Heart right ventricle (tissue), 16 donors: ENCODE measurements around the gene TRPT1. TPM values are rescaled to one million over a fixed set of nuclear protein-coding genes. Genes with fewer than 3 reads are reported as not detected.
A peak's percentile ranks its signal among the peaks of the same experiment; 100 is the strongest.
"Not testable (repeated sequence)": the region's sequence is repeated elsewhere in the genome, so short reads cannot be mapped to it uniquely, and the experiment has no call there.

Source experiments
- ATAC-seq, 8 donors: fragments of 200-7000 bp; cut with Tn5 transposase; one replicate each; pipeline ENCODE4 v1.9.1; 2020; ENCODE audit warnings: mild to moderate bottlenecking in 8 of 8, moderate library complexity in 8 of 8, moderate number of reproducible peaks in 1 of 8
- DNase-seq, 2 donors: peaks; one replicate each; pipeline ENCODE4 v3.0.0-alpha.2; 2020
- H3K27ac ChIP-seq, 10 donors: fragments of 200-600 bp; sonication (generic) in 2 of 10; one replicate each; pipeline versions ENCODE4 v1.5.0 to v1.8.0; 2020 to 2022; ENCODE audit warnings: mild to moderate bottlenecking in 3 of 10
- H3K27me3 ChIP-seq, 7 donors: fragments of 200-600 bp; one replicate each; pipeline ENCODE4 v1.8.0; 2021 to 2022; ENCODE audit warnings: mild to moderate bottlenecking in 2 of 7
- H3K36me3 ChIP-seq, 9 donors: fragments of 200-600 bp; sonication (generic) in 1 of 9; one replicate each; pipeline versions ENCODE4 v1.5.0 to v1.8.0; 2020 to 2022; ENCODE audit warnings: mild to moderate bottlenecking in 2 of 9
- H3K4me1 ChIP-seq, 9 donors: fragments of 200-600 bp; sonication (generic) in 1 of 9; one replicate each; pipeline versions ENCODE4 v1.5.0 to v1.8.0; 2020 to 2022; ENCODE audit warnings: mild to moderate bottlenecking in 4 of 9
- H3K4me3 ChIP-seq, 10 donors: fragments of 200-600 bp; sonication (generic) in 2 of 10; one replicate each; pipeline versions ENCODE4 v1.5.0 to v1.8.0; 2020 to 2022; ENCODE audit warnings: mild to moderate bottlenecking in 7 of 10, moderate library complexity in 2 of 10
- H3K9me3 ChIP-seq, 11 donors: fragments of 200-600 bp in 10 of 11; sonication (generic) in 2 of 11; one replicate each; pipeline versions ENCODE4 v1.5.0 to v1.8.0; 2013 to 2022; ENCODE audit warnings: mild to moderate bottlenecking in 2 of 11, control low read depth in 1 of 11, moderate library complexity in 1 of 11
- WGBS, 2 donors: extraction: QIAGEN DNeasy Blood & Tissue Kit; methylation state at CpG; one replicate each; pipeline ENCODE4 v1.1.7; 2013; ENCODE audit warnings: inconsistent platforms in 1 of 2; 5-methylcytosine and 5-hydroxymethylcytosine counted together
- intact Hi-C, 10 donors: fragments of 100-400 bp; cut with DNase I; formaldehyde crosslinking; loops; one replicate each; pipeline versions ENCODE4 v1.11.1 to v1.14.2; 2022
- polyA plus RNA-seq, 2 donors: library from polyadenylated mRNA; stranded (reverse); fragments of 200-250 nt; gene quantifications; one replicate each; pipeline ENCODE4 v1.2.3, GENCODE V29; 2013
- total RNA-seq, 10 donors: library from RNA; stranded (reverse); fragmentation: NEBNext Ultra II Directional in 3 of 10; extraction: Animal tissue kit (Norgen Biotek cat#: 25700) in 3 of 10; gene quantifications; one replicate each; pipeline versions ENCODE4 v1.2.1 to v1.2.4, GENCODE V29; 2021 to 2023
- TF ChIP-seq, protein P1 (sequence below), 9 donors: fragments of 200-600 bp; sonication (generic) in 2 of 9; IDR thresholded peaks; one replicate each; pipeline versions ENCODE4 v1.5.0 to v1.8.0; 2021 to 2022; ENCODE audit warnings: antibody characterized with exemption in 9 of 9, mild to moderate bottlenecking in 5 of 9, moderate library complexity in 1 of 9
- donor health status: Arrhythmogenic right ventricular cardiomyopathy.
- donor health status: ischemic (EF 13 %, LVEDD 7.1; RV severe dilation, severe dysfunction).
- donor health status: healthy with polysubstance abuse.
- donor health status: DM: no; HTN: yes; CAD: no.
- donor health status: DM: no; HTN: no; CAD: no.
- donor health status: ischemic (EF 25% LVEDD 6.9; RV normal size, moderate dysfunction).
- donor health status: ischemic (EF 25% LVEDD 5.7; RV mildly dilated, moderate dysfunction).
- donor health status: healthy.
- donor health status: DM: yes; HTN: yes; CAD: no.
- donor health status: Ischemic cardiomyopathy.
- donor health status: ischemic (EF 35%, LVEDD 5.7; RV mildly dilated, moderate dysfunction).
- donor health status: nonischemic (EF 11% LVEDD 7.7; RV severe dilation, severe dysfunction).
- donor health status: DM: yes; HTN: yes; CAD: no.
- donor health status: PGD.
- donor health status: ischemic (EF 29% LVEDD 5.4; RV normal size, mild dysfunction).
- donor health status: nonischemic (EF 23%, LVEDD 6.1; RV moderate dilation, normal function).

TRPT1 gene
- total and polyA plus RNA-seq, 12 donors: 50.5 to 188 (median 67.1) TPM

DNA sequence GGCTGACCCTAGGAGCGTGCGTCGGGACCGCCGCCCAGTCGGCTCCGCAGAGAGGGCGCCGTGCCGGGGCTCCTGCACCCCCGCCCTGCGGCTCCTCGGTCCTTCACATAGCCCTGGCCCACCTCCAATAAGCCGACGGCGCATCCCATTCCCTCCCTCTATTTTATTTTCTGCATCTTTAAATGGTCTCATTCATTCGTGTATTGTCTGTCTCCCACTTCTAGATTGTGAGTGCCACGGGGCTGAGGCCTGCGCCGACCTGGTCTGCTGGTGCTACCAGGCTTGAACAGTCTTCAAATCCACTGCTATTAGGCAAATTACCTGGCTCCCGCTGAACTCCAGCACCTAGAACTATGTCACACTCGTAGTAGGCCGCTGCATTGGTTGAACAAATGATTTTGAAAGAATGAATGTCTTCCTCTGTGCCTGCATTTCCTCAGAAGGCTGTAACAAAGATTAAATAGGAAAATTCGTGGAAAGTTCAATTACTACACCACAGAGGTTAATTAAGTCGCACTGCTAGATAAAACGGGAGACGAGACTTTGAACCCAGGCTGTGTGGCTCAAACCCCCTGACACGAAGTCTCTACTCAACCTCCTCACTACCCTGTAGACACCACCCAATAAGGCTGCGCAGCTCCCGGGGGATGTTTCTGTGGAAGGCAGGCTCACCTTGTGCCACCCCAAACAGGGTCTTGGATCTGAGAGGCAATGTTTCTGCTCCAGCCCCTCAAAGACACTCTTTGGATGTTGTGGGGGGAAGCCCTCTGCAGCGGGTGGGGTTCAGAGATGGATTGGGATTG, 21.9 kb upstream of the TRPT1 start:
- DNase-seq (peak in 1 of 2 donors; percentile 10), ATAC-seq (peak in 3 of 8 donors; percentile 0 to 2 (median 2))
- Histone ChIP-seq H3K36me3 (peaks cover 0 to 19% (median 0%) of the 10 kb centered on the region in 9 donors), H3K27me3 (no peaks in the 10 kb centered on the region), H3K27ac (peak overlapping the region; percentile 14 to 96 (median 92)), H3K9me3 (no peaks in the 10 kb centered on the region), H3K4me1 (peaks cover 9 to 57% (median 47%) of the 10 kb centered on the region in 9 donors), H3K4me3 (peak overlapping the region; percentile 44 to 90 (median 68))
- intact Hi-C loops: loop anchor here in 2 of 10 donors (2.0 to 5.0 kb wide), 2 partner anchors 54 to 57 kb away; partner anchors contain the start of genes CATSPERZ (in 1 of the 2) and ESRRA (in 1 of the 2)
- WGBS, 2 donors: 36 to 42% methylated on average over 31 of the region's 31 CpGs
- TF ChIP-seq, protein P1, sequence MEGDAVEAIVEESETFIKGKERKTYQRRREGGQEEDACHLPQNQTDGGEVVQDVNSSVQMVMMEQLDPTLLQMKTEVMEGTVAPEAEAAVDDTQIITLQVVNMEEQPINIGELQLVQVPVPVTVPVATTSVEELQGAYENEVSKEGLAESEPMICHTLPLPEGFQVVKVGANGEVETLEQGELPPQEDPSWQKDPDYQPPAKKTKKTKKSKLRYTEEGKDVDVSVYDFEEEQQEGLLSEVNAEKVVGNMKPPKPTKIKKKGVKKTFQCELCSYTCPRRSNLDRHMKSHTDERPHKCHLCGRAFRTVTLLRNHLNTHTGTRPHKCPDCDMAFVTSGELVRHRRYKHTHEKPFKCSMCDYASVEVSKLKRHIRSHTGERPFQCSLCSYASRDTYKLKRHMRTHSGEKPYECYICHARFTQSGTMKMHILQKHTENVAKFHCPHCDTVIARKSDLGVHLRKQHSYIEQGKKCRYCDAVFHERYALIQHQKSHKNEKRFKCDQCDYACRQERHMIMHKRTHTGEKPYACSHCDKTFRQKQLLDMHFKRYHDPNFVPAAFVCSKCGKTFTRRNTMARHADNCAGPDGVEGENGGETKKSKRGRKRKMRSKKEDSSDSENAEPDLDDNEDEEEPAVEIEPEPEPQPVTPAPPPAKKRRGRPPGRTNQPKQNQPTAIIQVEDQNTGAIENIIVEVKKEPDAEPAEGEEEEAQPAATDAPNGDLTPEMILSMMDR (IDR thresholded peaks at IDR 0.05): no peak

- TF ChIP-seq, protein P1 (IDR thresholded peaks at IDR 0.05): peak in 5 of 9 donors; percentile 8 to 34 (median 24)
- Histone ChIP-seq H3K36me3 (peaks cover 0 to 20% (median 0%) of the 10 kb centered on the region in 9 donors), H3K27ac (peak within 1 kb of the TSS; percentile 66 to 96 (median 92)), H3K4me1 (peaks cover 14 to 57% (median 48%) of the 10 kb centered on the region in 9 donors), H3K4me3 (peak within 1 kb of the TSS; percentile 44 to 90 (median 71)), H3K27me3 (no peaks in the 10 kb centered on the region), H3K9me3 (no peaks in the 10 kb centered on the region)
- DNase-seq (peak; percentile 90 to 92), ATAC-seq (peak; percentile 65 to 81 (median 76))
- intact Hi-C loops: loop anchor here in 2 of 10 donors (2.0 to 5.0 kb wide), 2 partner anchors 55 to 58 kb away; partner anchors contain the start of genes CATSPERZ (in 1 of the 2) and ESRRA (in 1 of the 2)
- 1% methylated on average over 64 to 74 of the region's 74 CpGs for WGBS, 2 donors
Observed at GRCh38 chr11:64246871-64247728, 21.1 kb upstream of the TRPT1 start, which contains the start of gene PPP1R14B. PPP1R14B (minus strand) TSS chr11:64246943; CDS start chr11:64246673, 270 bp downstream.

DNA sequence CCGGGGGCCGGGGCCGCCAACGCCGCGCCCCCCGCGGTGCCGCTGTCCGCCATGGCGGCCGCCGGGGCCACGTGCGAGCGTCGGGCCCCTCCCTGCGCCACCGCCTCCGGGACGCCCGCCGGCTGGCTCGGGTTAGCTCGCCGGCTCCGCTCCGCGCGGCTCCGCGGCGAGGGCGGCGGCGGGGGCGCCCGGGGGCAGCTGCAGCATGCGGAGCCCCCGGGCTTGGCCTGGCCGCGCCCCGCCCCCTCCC, 20.6 kb upstream of the TRPT1 start:
- not testable (repeated sequence) for DNase-seq, ATAC-seq, H3K9me3 ChIP-seq, H3K27me3 ChIP-seq
- Histone ChIP-seq H3K4me1 (peaks cover 16 to 56% (median 47%) of the 10 kb centered on the region in 9 donors), H3K36me3 (peaks cover 0 to 20% (median 0%) of the 10 kb centered on the region in 9 donors), H3K27ac (peak overlapping the region in 9 of 10 donors; percentile 80 to 96 (median 84)), H3K4me3 (peak overlapping the region; percentile 44 to 89 (median 70))
- intact Hi-C loops: loop anchor here in 2 of 10 donors (2.0 to 5.0 kb wide), 2 partner anchors 56 to 58 kb away; partner anchors contain the start of genes CATSPERZ (in 1 of the 2) and ESRRA (in 1 of the 2)
- 0% methylated on average over 21 to 43 of the region's 43 CpGs for WGBS, 2 donors

DNA sequence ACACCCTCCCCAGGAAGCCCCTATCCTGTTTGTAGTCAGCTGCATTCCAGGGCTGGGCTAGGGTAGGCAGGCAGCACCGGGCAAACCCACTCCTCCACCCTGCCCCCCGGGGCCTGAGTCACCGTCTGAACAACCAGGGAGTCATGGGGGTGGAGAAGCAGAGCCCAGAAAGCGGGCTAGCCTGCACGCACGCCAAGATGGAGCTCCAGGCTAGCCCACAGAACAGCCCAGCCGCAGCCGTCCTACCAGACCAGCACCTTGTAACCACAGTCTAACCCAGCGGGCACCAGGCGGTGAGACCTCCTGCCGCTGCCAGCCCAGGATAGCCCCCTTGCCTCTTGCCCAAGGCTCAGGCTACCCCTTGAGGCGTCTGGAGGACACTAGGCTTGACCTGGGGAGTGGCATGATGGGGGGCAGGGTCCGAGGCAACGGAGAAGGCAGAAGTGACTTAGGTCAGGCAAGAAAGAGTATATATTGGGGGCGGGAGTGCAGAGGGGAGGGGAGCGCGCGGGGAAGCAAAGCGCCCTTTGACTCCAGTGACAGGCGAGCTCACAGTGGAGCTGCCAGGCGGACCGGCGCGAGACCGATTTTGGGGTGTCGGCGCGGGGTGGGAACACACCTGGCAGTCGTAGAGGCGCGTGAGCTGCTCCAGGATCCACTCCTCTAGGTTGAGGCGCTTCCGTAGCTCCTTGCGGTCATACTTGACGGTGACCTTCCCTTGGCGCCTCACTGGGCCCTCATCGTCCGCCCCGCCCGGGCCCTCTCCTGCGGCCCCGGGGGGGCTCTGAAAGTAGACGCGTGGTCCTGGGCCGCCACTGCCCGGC, 20.0 kb upstream of the TRPT1 start:
- TF ChIP-seq, protein P1 (IDR thresholded peaks at IDR 0.05): no peak
- H3K27me3 ChIP-seq: no peaks in the 10 kb centered on the region
- peak in 1 of 8 donors; percentile 6 for ATAC-seq
- H3K4me1 ChIP-seq: peaks cover 16 to 54% (median 47%) of the 10 kb centered on the region in 9 donors
- H3K4me3 ChIP-seq: peak overlapping the region; percentile 44 to 89 (median 70)
- H3K9me3 ChIP-seq: no peaks in the 10 kb centered on the region
- 1% methylated on average over 34 to 46 of the region's 46 CpGs for WGBS, 2 donors
- peak; percentile 67 for DNase-seq
- peak overlapping the region; percentile 66 to 96 (median 84) for H3K27ac ChIP-seq
- H3K36me3 ChIP-seq: peaks cover 0 to 20% (median 0%) of the 10 kb centered on the region in 9 donors
- intact Hi-C loops: loop anchor here in 2 of 10 donors (2.0 to 5.0 kb wide), 2 partner anchors 56 to 59 kb away; partner anchors contain the start of genes CATSPERZ (in 1 of the 2) and ESRRA (in 1 of the 2)
